Left lung (tissue), 10 donors: Measurements from ENCODE around the gene KIF6. TPM values are rescaled to one million over a fixed set of nuclear protein-coding genes. Genes with fewer than 3 reads are reported as not detected.

Experiments
- ATAC-seq: fragments of 200-7000 bp; cut with Tn5 transposase; one replicate; pipeline ENCODE4 v1.9.1; 2020; ENCODE audit warnings: moderate library complexity
- DNase-seq, 4 donors: peaks; one replicate each; pipeline ENCODE4 v3.0.0-alpha.2; 2013 to 2020
- H3K27ac ChIP-seq, 2 donors: fragments of 200-600 bp; sonication (generic) in 1 of 2; one replicate each; pipeline versions ENCODE4 v1.5.0 to v1.8.0; 2020 to 2021
- H3K27me3 ChIP-seq, 2 donors: fragments of 200-600 bp; sonication (generic) in 1 of 2; one replicate each; pipeline versions ENCODE4 v1.5.0 to v1.8.0; 2020 to 2021
- H3K36me3 ChIP-seq, 2 donors: fragments of 200-600 bp; sonication (generic) in 1 of 2; one replicate each; pipeline versions ENCODE4 v1.5.0 to v1.8.0; 2020 to 2021
- H3K4me1 ChIP-seq, 2 donors: fragments of 200-600 bp; one replicate each; pipeline ENCODE4 v1.8.0; 2021
- H3K4me3 ChIP-seq, 2 donors: fragments of 200-600 bp; sonication (generic) in 1 of 2; one replicate each; pipeline versions ENCODE4 v1.5.0 to v1.8.0; 2020 to 2021; ENCODE audit warnings: mild to moderate bottlenecking in 1 of 2
- H3K9me3 ChIP-seq, 2 donors: fragments of 200-600 bp; sonication (generic) in 1 of 2; one replicate each; pipeline versions ENCODE4 v1.5.0 to v1.8.0; 2020 to 2021
- CTCF ChIP-seq, 2 donors: fragments of 200-600 bp; sonication (generic) in 1 of 2; IDR thresholded peaks; one replicate each; pipeline versions ENCODE4 v1.5.0 to v1.8.0; 2021; ENCODE audit warnings: antibody characterized with exemption in 2 of 2
- intact Hi-C, 2 donors: fragments of 100-400 bp; cut with DNase I; formaldehyde crosslinking; loops; one replicate each; pipeline versions ENCODE4 v1.11.2 to v1.14.2; 2022
- polyA plus RNA-seq, 6 donors: library from polyadenylated mRNA; unstranded; fragments of 120-200 nt; gene quantifications; one replicate each; pipeline ENCODE4 v1.2.1, GENCODE V29; 2013; ENCODE audit not compliant: insufficient read length in 6 of 6
- total RNA-seq, 2 donors: library from RNA; stranded (reverse); fragmentation: NEBNext Ultra II Directional; extraction: Animal tissue kit (Norgen Biotek cat#: 25700); gene quantifications; one replicate each; pipeline ENCODE4 v1.2.1, GENCODE V29; 2021
- donor health status: DM: no; HTN: yes; CAD: no.
- donor health status: DM: no; HTN: no; CAD: no.

The KIF6 gene
- total and polyA plus RNA-seq, 8 donors, result 0.93 to 4.4 (median 2.8) TPM

- Histone ChIP-seq H3K4me1 (no peaks in the 10 kb centered on the region), H3K27ac (no peak overlapping the region), H3K9me3 (no peaks in the 10 kb centered on the region), H3K4me3 (no peak overlapping the region), H3K27me3 (no peaks in the 10 kb centered on the region), H3K36me3 (no peaks in the 10 kb centered on the region)
- ATAC-seq, result no peak
- TF ChIP-seq CTCF (IDR thresholded peaks at IDR 0.05), result no peak
- peak in 1 of 4 donors; percentile 25 for DNase-seq
- intact Hi-C loops, result no loop called here
Observed at GRCh38 chr6:39623750-39624149, 101.5 kb downstream of the KIF6 start.

- no peaks in the 10 kb centered on the region for H3K4me1 ChIP-seq
- no peak overlapping the region for H3K27ac ChIP-seq
- intact Hi-C loops, result no loop called here
- H3K27me3 ChIP-seq, result no peaks in the 10 kb centered on the region
- no peak overlapping the region for H3K4me3 ChIP-seq
- no peak for TF ChIP-seq CTCF (IDR thresholded peaks at IDR 0.05)
- H3K36me3 ChIP-seq, result no peaks in the 10 kb centered on the region
- DNase-seq (no peak), ATAC-seq (no peak)
- no peaks in the 10 kb centered on the region for H3K9me3 ChIP-seq
Observed at GRCh38 chr6:39617520-39617919, 107.7 kb downstream of the KIF6 start.

- no peak overlapping the region for H3K4me3 ChIP-seq
- no peaks in the 10 kb centered on the region for H3K27me3 ChIP-seq
- intact Hi-C loops, result no loop called here
Observed at GRCh38 chr6:39617026-39617425, 108.2 kb downstream of the KIF6 start.

GRCh38 chr6:39615622-39616021 is 109.6 kb downstream of the KIF6 start:
- H3K27me3 ChIP-seq, result no peaks in the 10 kb centered on the region
- intact Hi-C loops, result no loop called here
- no peak for ATAC-seq
- DNase-seq, result no peak
- no peaks in the 10 kb centered on the region for H3K4me1 ChIP-seq
- TF ChIP-seq CTCF (IDR thresholded peaks at IDR 0.05), result no peak
- no peaks in the 10 kb centered on the region for H3K36me3 ChIP-seq
- no peak overlapping the region for H3K4me3 ChIP-seq
- H3K27ac ChIP-seq, result no peak overlapping the region
- no peaks in the 10 kb centered on the region for H3K9me3 ChIP-seq

More at GRCh38 chr6:39617026-39617425, 108.2 kb downstream of the KIF6 start:
- Histone ChIP-seq H3K4me1 (no peaks in the 10 kb centered on the region), H3K36me3 (no peaks in the 10 kb centered on the region), H3K27ac (no peak overlapping the region), H3K9me3 (no peaks in the 10 kb centered on the region)
- no peak for TF ChIP-seq CTCF (IDR thresholded peaks at IDR 0.05)
- ATAC-seq (no peak), DNase-seq (no peak)

GRCh38 chr6:39614393-39614950 is 110.7 kb downstream of the KIF6 start:
- peaks cover 0 to 2% of the 10 kb centered on the region in 2 donors for H3K4me1 ChIP-seq
- intact Hi-C loops, result no loop called here
- DNase-seq, result no peak
- ATAC-seq, result no peak
- H3K27ac ChIP-seq, result no peak overlapping the region
- TF ChIP-seq CTCF (IDR thresholded peaks at IDR 0.05), result no peak
- H3K36me3 ChIP-seq, result no peaks in the 10 kb centered on the region
- no peaks in the 10 kb centered on the region for H3K27me3 ChIP-seq
- H3K4me3 ChIP-seq, result no peak overlapping the region
- no peaks in the 10 kb centered on the region for H3K9me3 ChIP-seq
